ENCODE results near the gene CBL.

- TF ChIP-seq POLR2AphosphoS5 (IDR thresholded peaks at IDR 0.05; ENCODE audit: insufficient read depth in 1 of 2, low read depth in 1 of 2) (no peak), CTCF (IDR thresholded peaks at IDR 0.05) (no peak)
These were observed 94.2 kb downstream of the CBL start for GRCh38 chr11:119300198-119300964.
